ENCODE results near the gene ATP11A.
"Not testable (repeated sequence)": the region's sequence is repeated elsewhere in the genome, so short reads cannot be mapped to it uniquely, and the experiment has no call there.

The ATP11A gene

DNA sequence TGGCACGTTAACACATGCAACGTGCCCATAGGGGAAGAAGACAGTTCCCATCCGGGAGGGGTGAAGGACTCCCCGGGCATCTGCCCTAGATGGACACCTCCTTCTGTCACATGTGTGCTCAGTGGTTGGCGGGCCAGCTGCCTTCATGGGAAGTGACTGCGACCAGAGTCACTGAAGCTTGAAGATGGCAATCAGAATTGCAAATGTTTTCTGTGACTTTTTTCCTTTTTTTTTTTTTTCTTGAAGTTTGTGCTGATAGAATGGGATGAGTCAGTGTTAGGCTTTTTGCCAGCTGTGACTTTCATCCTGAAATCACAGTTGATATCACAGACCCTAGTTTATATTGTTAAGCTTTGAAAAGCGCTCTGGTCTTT, 170.0 kb downstream of the ATP11A start:
- H2AFZ ChIP-seq (ENCODE audit: low read depth) = no peak overlapping the region
- H4K20me1 ChIP-seq (ENCODE audit: insufficient read depth) = no peaks in the 10 kb centered on the region
- no peak overlapping the region for H3K9ac ChIP-seq
- H3K4me3 ChIP-seq (IDR thresholded peaks at IDR 0.05; ENCODE audit: insufficient read depth, low read depth, low read length) = no peak overlapping the region
- H3K79me2 ChIP-seq (ENCODE audit: insufficient read depth, low read depth) = no peaks in the 10 kb centered on the region
- H3K4me2 ChIP-seq = no peak overlapping the region
- H3K36me3 ChIP-seq (ENCODE audit: insufficient read depth) = no peaks in the 10 kb centered on the region
- no peak overlapping the region for H3K27ac ChIP-seq
- no peaks in the 10 kb centered on the region for H3K4me1 ChIP-seq (ENCODE audit: low read depth, poor library complexity, severe bottlenecking)
- TF ChIP-seq, protein P1, sequence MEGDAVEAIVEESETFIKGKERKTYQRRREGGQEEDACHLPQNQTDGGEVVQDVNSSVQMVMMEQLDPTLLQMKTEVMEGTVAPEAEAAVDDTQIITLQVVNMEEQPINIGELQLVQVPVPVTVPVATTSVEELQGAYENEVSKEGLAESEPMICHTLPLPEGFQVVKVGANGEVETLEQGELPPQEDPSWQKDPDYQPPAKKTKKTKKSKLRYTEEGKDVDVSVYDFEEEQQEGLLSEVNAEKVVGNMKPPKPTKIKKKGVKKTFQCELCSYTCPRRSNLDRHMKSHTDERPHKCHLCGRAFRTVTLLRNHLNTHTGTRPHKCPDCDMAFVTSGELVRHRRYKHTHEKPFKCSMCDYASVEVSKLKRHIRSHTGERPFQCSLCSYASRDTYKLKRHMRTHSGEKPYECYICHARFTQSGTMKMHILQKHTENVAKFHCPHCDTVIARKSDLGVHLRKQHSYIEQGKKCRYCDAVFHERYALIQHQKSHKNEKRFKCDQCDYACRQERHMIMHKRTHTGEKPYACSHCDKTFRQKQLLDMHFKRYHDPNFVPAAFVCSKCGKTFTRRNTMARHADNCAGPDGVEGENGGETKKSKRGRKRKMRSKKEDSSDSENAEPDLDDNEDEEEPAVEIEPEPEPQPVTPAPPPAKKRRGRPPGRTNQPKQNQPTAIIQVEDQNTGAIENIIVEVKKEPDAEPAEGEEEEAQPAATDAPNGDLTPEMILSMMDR (conservative IDR thresholded peaks at IDR 0.05; ENCODE audit: low read depth, low read length) = no peak
- H3K27me3 ChIP-seq (ENCODE audit: insufficient read depth, low read depth) = no peaks in the 10 kb centered on the region

DNA sequence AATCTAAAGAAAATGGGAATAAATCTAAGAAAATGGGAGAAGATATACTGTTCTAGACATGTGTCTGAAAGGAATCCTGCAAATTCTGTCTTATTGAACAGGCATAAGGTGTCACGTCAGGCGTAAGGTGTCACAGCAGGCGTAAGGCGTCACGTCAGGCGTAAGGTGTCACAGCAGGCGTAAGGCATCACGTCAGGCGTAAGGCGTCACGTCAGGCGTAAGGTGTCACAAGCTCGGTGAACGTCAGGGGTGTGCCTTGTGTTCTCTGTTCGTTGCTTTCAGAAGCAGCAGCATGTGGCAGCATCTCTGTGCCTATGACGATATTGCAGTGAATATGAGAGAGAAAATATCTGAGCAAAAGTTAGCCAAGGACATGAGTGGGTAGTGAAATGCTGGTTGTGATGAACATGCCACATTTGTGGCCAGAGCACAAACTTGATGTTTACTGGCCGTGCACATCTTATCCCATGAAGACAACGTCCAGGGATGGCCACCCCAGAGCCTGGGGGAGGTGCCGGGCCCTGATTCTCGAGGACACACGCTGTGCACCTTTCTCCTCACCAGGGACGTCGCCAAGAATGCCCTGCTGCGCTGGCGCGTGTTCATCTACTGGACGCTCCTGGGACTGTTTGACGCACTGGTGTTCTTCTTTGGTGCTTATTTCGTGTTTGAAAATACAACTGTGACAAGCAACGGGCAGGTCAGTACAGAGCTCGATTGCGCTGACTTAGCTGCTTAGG, 172.2 kb downstream of the ATP11A start:
- no peak overlapping the region for H3K4me3 ChIP-seq (IDR thresholded peaks at IDR 0.05; ENCODE audit: insufficient read depth, low read depth, low read length)
- H3K27ac ChIP-seq = no peak overlapping the region
- TF ChIP-seq, protein P1 (conservative IDR thresholded peaks at IDR 0.05; ENCODE audit: low read depth, low read length) = no peak

DNA sequence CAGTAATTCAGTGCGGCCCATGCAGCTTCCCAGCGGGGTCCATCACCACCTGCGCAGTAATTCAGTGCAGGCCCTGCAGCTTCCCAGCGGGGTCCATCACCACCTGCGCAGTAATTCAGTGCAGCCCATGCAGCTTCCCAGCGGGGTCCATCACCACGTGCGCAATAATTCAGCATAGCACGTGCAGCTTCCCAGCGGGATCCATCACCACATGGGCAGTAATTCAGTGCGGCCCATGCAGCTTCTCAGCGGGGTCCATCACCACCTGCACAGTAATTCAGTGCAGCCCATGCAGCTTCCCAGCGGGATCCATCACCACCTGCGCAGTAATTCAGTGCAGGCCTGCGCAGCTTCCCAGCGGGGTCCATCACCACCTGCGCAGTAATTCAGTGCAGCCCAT, 173.5 kb downstream of the ATP11A start:
- H3K4me2 ChIP-seq; H3K27me3 ChIP-seq (ENCODE audit: insufficient read depth, low read depth); H3K9ac ChIP-seq; H3K4me3 ChIP-seq (IDR thresholded peaks at IDR 0.05; ENCODE audit: insufficient read depth, low read depth, low read length); H3K79me2 ChIP-seq (ENCODE audit: insufficient read depth, low read depth); H3K4me1 ChIP-seq (ENCODE audit: low read depth, poor library complexity, severe bottlenecking); H4K20me1 ChIP-seq (ENCODE audit: insufficient read depth); H3K36me3 ChIP-seq (ENCODE audit: insufficient read depth); H3K27ac ChIP-seq; H2AFZ ChIP-seq (ENCODE audit: low read depth): not testable (repeated sequence)

More for the DNA sequence above, 172.2 kb downstream of the ATP11A start:
- Histone ChIP-seq H3K4me2 (no peak overlapping the region), H2AFZ (ENCODE audit: low read depth) (no peak overlapping the region), H3K36me3 (ENCODE audit: insufficient read depth) (no peaks in the 10 kb centered on the region), H3K27me3 (ENCODE audit: insufficient read depth, low read depth) (no peaks in the 10 kb centered on the region), H3K4me1 (ENCODE audit: low read depth, poor library complexity, severe bottlenecking) (no peaks in the 10 kb centered on the region), H3K79me2 (ENCODE audit: insufficient read depth, low read depth) (no peaks in the 10 kb centered on the region), H3K9ac (no peak overlapping the region), H4K20me1 (ENCODE audit: insufficient read depth) (no peaks in the 10 kb centered on the region)

DNA sequence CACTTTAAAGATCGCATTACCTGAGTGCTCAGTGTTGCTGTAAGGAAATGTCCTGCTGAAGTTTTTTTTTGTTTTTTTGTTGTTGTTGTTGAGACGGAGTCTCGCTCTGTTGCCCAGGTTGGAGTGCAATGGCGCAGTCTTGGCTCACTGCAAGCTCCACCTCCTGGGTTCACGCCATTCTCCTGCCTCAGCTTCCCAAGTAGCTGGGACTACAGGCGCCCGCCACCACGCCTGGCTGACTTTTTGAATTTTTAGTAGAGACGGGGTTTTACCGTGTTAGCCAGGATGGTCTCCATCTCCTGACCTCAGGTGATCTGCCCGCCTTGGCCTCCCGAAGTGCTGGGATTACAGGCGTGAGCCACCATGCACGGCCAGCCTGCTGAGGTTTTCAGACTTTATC, 175.6 kb downstream of the ATP11A start:
- H3K27ac ChIP-seq; H4K20me1 ChIP-seq (ENCODE audit: insufficient read depth); H3K36me3 ChIP-seq (ENCODE audit: insufficient read depth); H3K79me2 ChIP-seq (ENCODE audit: insufficient read depth, low read depth); H3K4me3 ChIP-seq (IDR thresholded peaks at IDR 0.05; ENCODE audit: insufficient read depth, low read depth, low read length); H3K27me3 ChIP-seq (ENCODE audit: insufficient read depth, low read depth); H3K4me2 ChIP-seq; H2AFZ ChIP-seq (ENCODE audit: low read depth); H3K9ac ChIP-seq: not testable (repeated sequence)
- H3K4me1 ChIP-seq (ENCODE audit: low read depth, poor library complexity, severe bottlenecking) = peaks cover 18% of the 10 kb centered on the region

DNA sequence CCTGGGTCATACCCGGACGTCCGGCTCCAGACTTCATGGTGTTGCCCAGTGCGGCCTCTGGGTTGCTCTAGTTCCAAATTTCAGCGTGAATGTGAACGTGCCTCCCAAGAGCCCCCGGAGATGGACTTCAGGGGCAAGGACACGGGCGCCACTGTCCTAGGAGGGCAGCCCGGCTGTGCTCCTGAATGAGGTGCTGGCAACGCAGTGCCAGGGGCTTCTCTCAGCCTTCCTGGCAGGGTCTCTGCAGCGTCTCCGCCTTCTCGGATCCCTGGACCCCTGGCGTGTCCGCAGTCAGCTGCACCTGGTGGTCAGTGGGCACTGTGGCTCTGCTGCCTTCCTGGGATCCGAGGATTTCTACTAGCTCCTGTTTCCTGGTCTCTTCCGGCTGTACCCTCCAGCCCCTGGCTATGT, 177.5 kb downstream of the ATP11A start:
- H3K27ac ChIP-seq = no peak overlapping the region
- H3K79me2 ChIP-seq (ENCODE audit: insufficient read depth, low read depth) = no peaks in the 10 kb centered on the region
- no peak overlapping the region for H3K9ac ChIP-seq

More for the DNA sequence above, 177.5 kb downstream of the ATP11A start:
- H3K36me3 ChIP-seq (ENCODE audit: insufficient read depth) = no peaks in the 10 kb centered on the region
- H4K20me1 ChIP-seq (ENCODE audit: insufficient read depth) = no peaks in the 10 kb centered on the region
- H3K4me2 ChIP-seq = no peak overlapping the region
- no peak overlapping the region for H3K4me3 ChIP-seq (IDR thresholded peaks at IDR 0.05; ENCODE audit: insufficient read depth, low read depth, low read length)
- no peak overlapping the region for H2AFZ ChIP-seq (ENCODE audit: low read depth)
- TF ChIP-seq, protein P1 (conservative IDR thresholded peaks at IDR 0.05; ENCODE audit: low read depth, low read length) = no peak
- H3K27me3 ChIP-seq (ENCODE audit: insufficient read depth, low read depth) = no peaks in the 10 kb centered on the region
- H3K4me1 ChIP-seq (ENCODE audit: low read depth, poor library complexity, severe bottlenecking) = peaks cover 36% of the 10 kb centered on the region
